Measurements from ENCODE around the gene TCF12.

DNA sequence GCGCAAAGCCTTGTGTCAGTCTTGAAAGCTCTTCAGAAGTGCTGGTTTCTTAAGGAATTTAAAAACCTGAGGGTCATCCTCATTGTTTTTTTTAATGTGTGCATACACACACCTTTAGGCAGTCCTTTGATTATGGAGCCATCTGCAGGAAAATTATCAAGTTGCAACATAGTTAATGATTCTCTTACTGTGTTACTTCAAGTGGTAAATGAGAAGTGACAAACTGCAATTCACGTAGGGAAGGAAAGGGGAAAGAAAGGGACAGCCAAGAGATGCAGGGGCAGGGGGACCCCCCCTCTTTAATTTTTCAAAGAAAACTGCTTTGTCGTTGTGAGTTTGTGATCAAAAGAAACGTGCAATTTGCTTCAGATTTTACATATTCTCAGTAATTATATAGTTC is 295.4 kb downstream of the TCF12 start:
- TF ChIP-seq, protein P1, sequence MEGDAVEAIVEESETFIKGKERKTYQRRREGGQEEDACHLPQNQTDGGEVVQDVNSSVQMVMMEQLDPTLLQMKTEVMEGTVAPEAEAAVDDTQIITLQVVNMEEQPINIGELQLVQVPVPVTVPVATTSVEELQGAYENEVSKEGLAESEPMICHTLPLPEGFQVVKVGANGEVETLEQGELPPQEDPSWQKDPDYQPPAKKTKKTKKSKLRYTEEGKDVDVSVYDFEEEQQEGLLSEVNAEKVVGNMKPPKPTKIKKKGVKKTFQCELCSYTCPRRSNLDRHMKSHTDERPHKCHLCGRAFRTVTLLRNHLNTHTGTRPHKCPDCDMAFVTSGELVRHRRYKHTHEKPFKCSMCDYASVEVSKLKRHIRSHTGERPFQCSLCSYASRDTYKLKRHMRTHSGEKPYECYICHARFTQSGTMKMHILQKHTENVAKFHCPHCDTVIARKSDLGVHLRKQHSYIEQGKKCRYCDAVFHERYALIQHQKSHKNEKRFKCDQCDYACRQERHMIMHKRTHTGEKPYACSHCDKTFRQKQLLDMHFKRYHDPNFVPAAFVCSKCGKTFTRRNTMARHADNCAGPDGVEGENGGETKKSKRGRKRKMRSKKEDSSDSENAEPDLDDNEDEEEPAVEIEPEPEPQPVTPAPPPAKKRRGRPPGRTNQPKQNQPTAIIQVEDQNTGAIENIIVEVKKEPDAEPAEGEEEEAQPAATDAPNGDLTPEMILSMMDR (IDR thresholded peaks at IDR 0.05): no peak
- TF ChIP-seq POLR2A (IDR thresholded peaks at IDR 0.05): no peak
